IgD-negative memory B cell (primary cell): ENCODE measurements around the gene FLRT1. TPM values are rescaled to one million over a fixed set of nuclear protein-coding genes. Genes with fewer than 3 reads are reported as not detected.

Source experiments
- H3K27ac Mint-ChIP-seq, 3 donors: one replicate each; pipeline ENCODE4 v1.8.0; 2020 to 2022; ENCODE audit warnings: mild to moderate bottlenecking in 3 of 3, mixed read lengths in 3 of 3, moderate library complexity in 1 of 3
- H3K27me3 Mint-ChIP-seq: one replicate; pipeline ENCODE4 v1.8.0; 2021; ENCODE audit warnings: mixed read lengths
- H3K36me3 Mint-ChIP-seq: one replicate; pipeline ENCODE4 v1.8.0; 2020; ENCODE audit warnings: mild to moderate bottlenecking, mixed read lengths
- H3K4me1 Mint-ChIP-seq, 3 donors: one replicate each; pipeline ENCODE4 v1.8.0; 2020 to 2022; ENCODE audit warnings: mixed read lengths in 3 of 3, mild to moderate bottlenecking in 1 of 3
- H3K4me3 Mint-ChIP-seq, 4 donors: one replicate each; pipeline ENCODE4 v1.8.0; 2020 to 2022; ENCODE audit warnings: mild to moderate bottlenecking in 4 of 4, mixed read lengths in 4 of 4, moderate library complexity in 3 of 4
- H3K9me3 Mint-ChIP-seq, 3 donors: one replicate each; pipeline ENCODE4 v1.8.0; 2020 to 2021; ENCODE audit warnings: mixed read lengths in 3 of 3, mild to moderate bottlenecking in 1 of 3
- polyA plus RNA-seq: library from polyadenylated mRNA; unstranded; fragments of 300-500 nt; fragmentation: Illumina TruSeq; gene quantifications from one replicate; pipeline ENCODE4 v1.2.3, GENCODE V29; 2021

The FLRT1 gene
- polyA plus RNA-seq, 1 donor from 2014 or later: not detected

GRCh38 chr11:64013141-64013896 is 22.4 kb upstream of the FLRT1 start:
- Mint-ChIP-seq H3K9me3 (no peaks in the 10 kb centered on the region), H3K4me1 (no peaks in the 10 kb centered on the region), H3K27ac (no peak overlapping the region), H3K27me3 (peaks cover 2% of the 10 kb centered on the region), H3K4me3 (no peak overlapping the region), H3K36me3 (no peaks in the 10 kb centered on the region)

- no peaks in the 10 kb centered on the region for H3K4me1 Mint-ChIP-seq
- H3K9me3 Mint-ChIP-seq: no peaks in the 10 kb centered on the region
- H3K27ac Mint-ChIP-seq: no peak overlapping the region
- no peaks in the 10 kb centered on the region for H3K36me3 Mint-ChIP-seq
- H3K27me3 Mint-ChIP-seq: no peaks in the 10 kb centered on the region
- H3K4me3 Mint-ChIP-seq: no peak overlapping the region
These were observed 21.4 kb upstream of the FLRT1 start for GRCh38 chr11:64014356-64014755.

- Mint-ChIP-seq H3K27ac (no peak overlapping the region), H3K4me1 (no peaks in the 10 kb centered on the region), H3K36me3 (no peaks in the 10 kb centered on the region), H3K4me3 (no peak overlapping the region), H3K27me3 (peaks cover 4% of the 10 kb centered on the region), H3K9me3 (no peaks in the 10 kb centered on the region)
These were observed 20.2 kb upstream of the FLRT1 start for GRCh38 chr11:64015510-64015909.

GRCh38 chr11:64015935-64016845 is 19.5 kb upstream of the FLRT1 start:
- no peaks in the 10 kb centered on the region for H3K4me1 Mint-ChIP-seq
- no peaks in the 10 kb centered on the region for H3K36me3 Mint-ChIP-seq
- no peaks in the 10 kb centered on the region for H3K9me3 Mint-ChIP-seq
- H3K27me3 Mint-ChIP-seq: peaks cover 4% of the 10 kb centered on the region
- no peak overlapping the region for H3K4me3 Mint-ChIP-seq
- no peak overlapping the region for H3K27ac Mint-ChIP-seq

GRCh38 chr11:64017945-64018224 is 17.8 kb upstream of the FLRT1 start:
- H3K4me3 Mint-ChIP-seq: no peak overlapping the region
- peaks cover 4% of the 10 kb centered on the region for H3K27me3 Mint-ChIP-seq
- no peaks in the 10 kb centered on the region for H3K4me1 Mint-ChIP-seq
- no peak overlapping the region for H3K27ac Mint-ChIP-seq
- H3K36me3 Mint-ChIP-seq: no peaks in the 10 kb centered on the region
- H3K9me3 Mint-ChIP-seq: no peaks in the 10 kb centered on the region

GRCh38 chr11:64018310-64018709 is 17.4 kb upstream of the FLRT1 start:
- Mint-ChIP-seq H3K27me3 (peaks cover 4% of the 10 kb centered on the region), H3K27ac (no peak overlapping the region), H3K9me3 (no peaks in the 10 kb centered on the region), H3K36me3 (no peaks in the 10 kb centered on the region), H3K4me1 (no peaks in the 10 kb centered on the region), H3K4me3 (no peak overlapping the region)

- Mint-ChIP-seq H3K27me3 (peaks cover 4% of the 10 kb centered on the region), H3K4me3 (no peak overlapping the region), H3K36me3 (no peaks in the 10 kb centered on the region), H3K4me1 (no peaks in the 10 kb centered on the region), H3K27ac (no peak overlapping the region), H3K9me3 (no peaks in the 10 kb centered on the region)
These were observed 16.4 kb upstream of the FLRT1 start for GRCh38 chr11:64019106-64020037.

- no peak overlapping the region for H3K27ac Mint-ChIP-seq
- no peaks in the 10 kb centered on the region for H3K9me3 Mint-ChIP-seq
- peaks cover 4% of the 10 kb centered on the region for H3K27me3 Mint-ChIP-seq
- H3K4me1 Mint-ChIP-seq: no peaks in the 10 kb centered on the region
- no peak overlapping the region for H3K4me3 Mint-ChIP-seq
- H3K36me3 Mint-ChIP-seq: no peaks in the 10 kb centered on the region
These were observed 14.6 kb upstream of the FLRT1 start for GRCh38 chr11:64020976-64021756.

GRCh38 chr11:64021757-64022093 is 14.0 kb upstream of the FLRT1 start:
- H3K4me3 Mint-ChIP-seq: no peak overlapping the region
- H3K36me3 Mint-ChIP-seq: no peaks in the 10 kb centered on the region
- H3K9me3 Mint-ChIP-seq: no peaks in the 10 kb centered on the region
- H3K27me3 Mint-ChIP-seq: peaks cover 4% of the 10 kb centered on the region
- H3K27ac Mint-ChIP-seq: no peak overlapping the region
- H3K4me1 Mint-ChIP-seq: no peaks in the 10 kb centered on the region

GRCh38 chr11:64022125-64022784 is 13.5 kb upstream of the FLRT1 start:
- H3K4me1 Mint-ChIP-seq: no peaks in the 10 kb centered on the region
- H3K9me3 Mint-ChIP-seq: no peaks in the 10 kb centered on the region
- H3K4me3 Mint-ChIP-seq: no peak overlapping the region
- H3K27ac Mint-ChIP-seq: no peak overlapping the region
- H3K27me3 Mint-ChIP-seq: peaks cover 4% of the 10 kb centered on the region
- no peaks in the 10 kb centered on the region for H3K36me3 Mint-ChIP-seq

- no peaks in the 10 kb centered on the region for H3K9me3 Mint-ChIP-seq
- peaks cover 14% of the 10 kb centered on the region for H3K27me3 Mint-ChIP-seq
- no peak overlapping the region for H3K27ac Mint-ChIP-seq
- no peak overlapping the region for H3K4me3 Mint-ChIP-seq
- H3K36me3 Mint-ChIP-seq: no peaks in the 10 kb centered on the region
- H3K4me1 Mint-ChIP-seq: no peaks in the 10 kb centered on the region
These were observed 11.7 kb upstream of the FLRT1 start for GRCh38 chr11:64023712-64024710.

GRCh38 chr11:64025205-64025604 is 10.5 kb upstream of the FLRT1 start:
- H3K4me1 Mint-ChIP-seq: no peaks in the 10 kb centered on the region
- no peak overlapping the region for H3K27ac Mint-ChIP-seq
- no peaks in the 10 kb centered on the region for H3K36me3 Mint-ChIP-seq
- no peaks in the 10 kb centered on the region for H3K9me3 Mint-ChIP-seq
- no peak overlapping the region for H3K4me3 Mint-ChIP-seq
- peaks cover 18% of the 10 kb centered on the region for H3K27me3 Mint-ChIP-seq

GRCh38 chr11:64026575-64027205 is 9.0 kb upstream of the FLRT1 start:
- no peak overlapping the region for H3K27ac Mint-ChIP-seq
- H3K4me1 Mint-ChIP-seq: no peaks in the 10 kb centered on the region
- peaks cover 18% of the 10 kb centered on the region for H3K27me3 Mint-ChIP-seq
- H3K4me3 Mint-ChIP-seq: no peak overlapping the region
- no peaks in the 10 kb centered on the region for H3K36me3 Mint-ChIP-seq
- H3K9me3 Mint-ChIP-seq: no peaks in the 10 kb centered on the region
